Loucy (cell line): ENCODE results near the gene EFNA4.

Experiments
- H2AFZ ChIP-seq: fragments of 200-600 bp; sonication (generic); 2 replicates; pipeline ENCODE4 v1.6.0; 2016; ENCODE audit warnings: antibody characterized with exemption, mild to moderate bottlenecking, low read length, moderate library complexity
- H3F3A ChIP-seq: fragments of 200-600 bp; 2 replicates; pipeline ENCODE4 v1.6.0; 2016; ENCODE audit warnings: antibody characterized with exemption, low read depth, mild to moderate bottlenecking
- H3K27me3 ChIP-seq: fragments of 200-600 bp; sonication (generic); 2 replicates; pipeline ENCODE4 v1.6.1; 2014; ENCODE audit warnings: low read length, mild to moderate bottlenecking; ENCODE audit not compliant: insufficient read depth, poor library complexity, severe bottlenecking
- H3K36me3 ChIP-seq: fragments of 200-600 bp; sonication (generic); 2 replicates; pipeline ENCODE4 v1.6.1; 2016; ENCODE audit warnings: low read length; ENCODE audit not compliant: insufficient read depth
- H3K4me1 ChIP-seq: fragments of 200-600 bp; sonication (generic); 2 replicates; pipeline ENCODE4 v1.5.1; 2014; ENCODE audit warnings: low read length, mild to moderate bottlenecking; ENCODE audit not compliant: insufficient read depth, poor library complexity, severe bottlenecking
- H3K4me2 ChIP-seq: fragments of 200-600 bp; sonication (generic); 2 replicates; pipeline ENCODE4 v1.6.0; 2014; ENCODE audit warnings: antibody characterized with exemption, low read length, low read depth, mild to moderate bottlenecking; ENCODE audit not compliant: poor library complexity, severe bottlenecking
- H3K4me3 ChIP-seq: fragments of 200-600 bp; sonication (generic); 2 replicates; pipeline ENCODE4 v1.5.1; 2014; ENCODE audit warnings: low read length, mild to moderate bottlenecking, mixed read lengths; ENCODE audit not compliant: poor library complexity, severe bottlenecking
- H3K79me2 ChIP-seq: fragments of 200-600 bp; sonication (generic); 2 replicates; pipeline ENCODE4 v1.6.1; 2014; ENCODE audit warnings: low read length; ENCODE audit not compliant: insufficient read depth
- H3K9ac ChIP-seq: fragments of 200-600 bp; sonication (generic); 2 replicates; pipeline ENCODE4 v1.6.0; 2014; ENCODE audit warnings: mild to moderate bottlenecking, low read depth, low read length, moderate library complexity; ENCODE audit not compliant: poor library complexity, severe bottlenecking
- H3K9me2 ChIP-seq: fragments of 200-600 bp; sonication (generic); replicated peaks from 2 replicates; pipeline ENCODE4 v1.6.1; 2016; ENCODE audit warnings: low read depth, low read length, mixed read lengths
- H3K9me3 ChIP-seq: fragments of 200-600 bp; sonication (generic); 2 replicates; pipeline ENCODE4 v1.6.1; 2014; ENCODE audit warnings: mild to moderate bottlenecking, antibody characterized with exemption, low read length, low read depth; ENCODE audit not compliant: insufficient read depth
- H4K20me1 ChIP-seq: fragments of 200-600 bp; sonication (generic); 2 replicates; pipeline ENCODE4 v1.6.0; 2014; ENCODE audit warnings: antibody characterized with exemption, low read length, mild to moderate bottlenecking; ENCODE audit not compliant: insufficient read depth, poor library complexity, severe bottlenecking
- CTCF ChIP-seq: fragments of 200-600 bp; sonication (generic); conservative IDR thresholded peaks from 2 replicates; pipeline ENCODE4 v1.5.1; 2014; ENCODE audit warnings: mild to moderate bottlenecking, antibody characterized with exemption, low read length
- EZH2phosphoT487 ChIP-seq: fragments of 200-600 bp; IDR thresholded peaks from 2 replicates; pipeline ENCODE4 v1.6.1; 2018; ENCODE audit warnings: antibody characterized with exemption, mild to moderate bottlenecking, moderate library complexity, borderline replicate concordance

Gene EFNA4

GRCh38 chr1:155043793-155044192, 19.7 kb upstream of the EFNA4 start:
- no peaks in the 10 kb centered on the region for H3K79me2 ChIP-seq
- no peaks in the 10 kb centered on the region for H3F3A ChIP-seq
- no peak overlapping the region for H3K4me3 ChIP-seq
- H3K9me3 ChIP-seq = no peaks in the 10 kb centered on the region
- no peaks in the 10 kb centered on the region for H3K36me3 ChIP-seq
- no peaks in the 10 kb centered on the region for H3K27me3 ChIP-seq
- H3K9ac ChIP-seq = no peak overlapping the region
- no peak overlapping the region for H3K4me2 ChIP-seq
- no peaks in the 10 kb centered on the region for H3K9me2 ChIP-seq
- TF ChIP-seq CTCF = no peak
- TF ChIP-seq EZH2phosphoT487 = no peak
- H4K20me1 ChIP-seq = no peaks in the 10 kb centered on the region
- peaks cover 13% of the 10 kb centered on the region for H3K4me1 ChIP-seq
- no peak overlapping the region for H2AFZ ChIP-seq

- Histone ChIP-seq H3K27me3 (no peaks in the 10 kb centered on the region), H3K9me3 (no peaks in the 10 kb centered on the region), H3F3A (no peaks in the 10 kb centered on the region), H3K9ac (no peak overlapping the region), H3K4me3 (no peak overlapping the region), H3K4me2 (no peak overlapping the region), H3K36me3 (no peaks in the 10 kb centered on the region), H3K79me2 (no peaks in the 10 kb centered on the region), H4K20me1 (no peaks in the 10 kb centered on the region), H3K9me2 (no peaks in the 10 kb centered on the region), H3K4me1 (peaks cover 8% of the 10 kb centered on the region), H2AFZ (peak overlapping the region; percentile 55; the same call in 1 of the 2 replicates)
- no peak for TF ChIP-seq CTCF
- no peak for TF ChIP-seq EZH2phosphoT487
Observed at GRCh38 chr1:155044365-155044764, 19.2 kb upstream of the EFNA4 start.

- H3K4me3 ChIP-seq = no peak overlapping the region
- H3F3A ChIP-seq = no peaks in the 10 kb centered on the region
- H3K9ac ChIP-seq = no peak overlapping the region
- H3K4me1 ChIP-seq = peaks cover 8% of the 10 kb centered on the region
- H3K27me3 ChIP-seq = no peaks in the 10 kb centered on the region
- no peaks in the 10 kb centered on the region for H3K79me2 ChIP-seq
- no peaks in the 10 kb centered on the region for H3K9me3 ChIP-seq
- H4K20me1 ChIP-seq = no peaks in the 10 kb centered on the region
- H3K4me2 ChIP-seq = no peak overlapping the region
- no peak for TF ChIP-seq EZH2phosphoT487
- peak; percentile 76 for TF ChIP-seq CTCF
- H3K36me3 ChIP-seq = no peaks in the 10 kb centered on the region
- H2AFZ ChIP-seq = peak overlapping the region; percentile 55; the same call in 1 of the 2 replicates
- no peaks in the 10 kb centered on the region for H3K9me2 ChIP-seq
Observed at GRCh38 chr1:155044812-155045657, 18.5 kb upstream of the EFNA4 start.
